Ishikawa (cell line): Measurements from ENCODE around the gene GRIP2.

ENCODE experiments used
- CEBPB ChIP-seq: IDR thresholded peaks from 2 replicates; pipeline ENCODE4 v1.6.1; 2012
- EP300 ChIP-seq: IDR thresholded peaks from 2 replicates; pipeline ENCODE4 v1.6.1; 2012; ENCODE audit warnings: borderline replicate concordance
- FOXM1 ChIP-seq: IDR thresholded peaks from 2 replicates; pipeline ENCODE4 v1.6.1; 2012; ENCODE audit warnings: low read depth, borderline replicate concordance
- MAX ChIP-seq: IDR thresholded peaks from 2 replicates; pipeline ENCODE4 v1.6.1; 2012
- RAD21 ChIP-seq: IDR thresholded peaks from 2 replicates; pipeline ENCODE4 v1.6.1; 2012; ENCODE audit warnings: low read depth
- TAF1 ChIP-seq: IDR thresholded peaks from 2 replicates; pipeline ENCODE4 v1.6.1; 2012; ENCODE audit warnings: low read depth, mild to moderate bottlenecking
- TCF12 ChIP-seq: IDR thresholded peaks from 2 replicates; pipeline ENCODE4 v1.6.1; 2012; ENCODE audit warnings: low read depth
- YY1 ChIP-seq: IDR thresholded peaks from 2 replicates; pipeline ENCODE4 v1.6.1; 2012; ENCODE audit warnings: low read depth

- TF ChIP-seq TCF12 (no peak), EP300 (no peak), RAD21 (no peak), CEBPB (peak; percentile 77), MAX (no peak), TAF1 (no peak), YY1 (no peak), FOXM1 (no peak)
Measured at GRCh38 chr3:14525685-14526631, 14.2 kb downstream of the GRIP2 start.
